ENCODE measurements around the gene ACSL1. TPM values are rescaled to one million over a fixed set of nuclear protein-coding genes. Genes with fewer than 3 reads are reported as not detected.

ACSL1 gene
- total and polyA plus RNA-seq, 2 of the 8 experiments (the other 6 are each of a cell fraction or from before 2014, with no cell fraction given), result 2.3 to 8.7 TPM

DNA sequence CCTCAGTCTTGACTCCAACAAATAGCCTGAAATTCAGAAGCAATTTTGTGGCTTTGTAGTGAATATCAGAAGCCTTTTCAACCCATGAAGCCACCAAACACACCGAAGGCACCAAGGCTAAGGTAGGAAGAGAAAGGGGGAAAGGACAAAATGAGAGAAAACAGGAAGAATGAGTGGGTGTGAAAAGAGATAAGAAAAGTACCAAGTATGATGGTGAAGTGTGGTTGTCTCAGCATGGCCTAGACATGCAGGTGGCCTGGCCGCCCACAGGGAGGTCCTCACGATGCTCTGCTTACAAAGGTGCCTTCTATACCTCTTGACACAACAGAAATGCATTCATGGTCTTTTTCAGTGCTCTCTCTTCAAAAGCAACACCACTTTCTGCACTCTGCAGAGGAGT is 34.9 kb downstream of the ACSL1 start:
- no peaks in the 10 kb centered on the region for H3K27me3 ChIP-seq (replicated peaks in 1 of 4; ENCODE audit: control insufficient read depth in 3 of 4, extremely low read depth in 1 of 4, insufficient read depth in 3 of 4, low read length in 3 of 4)
- ChIA-PET CTCF (ENCODE audit: partially characterized antibody) (interaction anchor here (2.2 kb wide), 1 partner anchor 8 kb away, joined by 9 read pairs; no protein-coding TSS in a partner anchor), POLR2A (ENCODE audit: partially characterized antibody) (no interaction called here)
- no peak overlapping the region for H2BK20ac ChIP-seq (ENCODE audit: low read length)
- no peak overlapping the region for H3K14ac ChIP-seq (ENCODE audit: insufficient read length)
- H2BK12ac ChIP-seq (ENCODE audit: low read depth, low read length), result 0 out of 2 replicates have a peak overlapping the region, but pooled peaks have one; percentile 10
- no peak overlapping the region for H2AK5ac ChIP-seq (ENCODE audit: low read depth, low read length)
- no peak overlapping the region for H3K4me2 ChIP-seq (ENCODE audit: insufficient read depth in 1 of 2, low read depth in 2 of 2, low read length in 2 of 2)
- no peaks in the 10 kb centered on the region for H3K9me3 ChIP-seq (ENCODE audit: insufficient read depth in 2 of 2, low read depth in 1 of 2, low read length in 1 of 2)
- H3K27ac ChIP-seq (ENCODE audit: low read depth, low read length), result no peak overlapping the region
- 0 out of 2 replicates have a peak overlapping the region, but pooled peaks have one; percentile 32 for H2BK15ac ChIP-seq (ENCODE audit: low read length)
- H3K79me2 ChIP-seq (ENCODE audit: control insufficient read depth in 1 of 2, insufficient read depth in 2 of 2, low read length in 2 of 2), result no peaks in the 10 kb centered on the region
- no peak overlapping the region for H3K4me3 ChIP-seq (ENCODE audit: extremely low read depth in 1 of 4, insufficient read depth in 2 of 4, low read depth in 3 of 4, low read length in 4 of 4)
- no peak overlapping the region for H4K8ac ChIP-seq (ENCODE audit: extremely low read depth, insufficient read depth, low read length)
- no peak overlapping the region for H2BK5ac ChIP-seq (ENCODE audit: low read depth, low read length)
- H3K9ac ChIP-seq (replicated peaks in 1 of 4; ENCODE audit: extremely low read depth in 1 of 4, low read depth in 3 of 4, low read length in 3 of 4), result no peak overlapping the region
- no peaks in the 10 kb centered on the region for H3K79me1 ChIP-seq (ENCODE audit: low read depth, low read length)
- H3K4ac ChIP-seq (replicated peaks; ENCODE audit: insufficient read length, low read depth, low read length), result no peak overlapping the region
- FAIRE-seq, result no peak
- peaks cover 0 to 8% (median 2%) of the 10 kb centered on the region in 4 experiments; a peak in 3 of 7 replicates for H3K4me1 ChIP-seq (replicated peaks in 1 of 4; ENCODE audit: control insufficient read depth in 3 of 4, insufficient read depth in 4 of 4, low read length in 3 of 4)
- H2BK120ac ChIP-seq (replicated peaks; ENCODE audit: low read depth, low read length), result no peak overlapping the region
- H4K5ac ChIP-seq (ENCODE audit: insufficient read length, low read depth, low read length), result no peak overlapping the region
- H3K23me2 ChIP-seq (ENCODE audit: low read depth, low read length), result no peaks in the 10 kb centered on the region
- H4K20me1 ChIP-seq (replicated peaks in 1 of 2; ENCODE audit: control insufficient read depth in 1 of 2, insufficient read depth in 2 of 2, low read length in 2 of 2), result no peaks in the 10 kb centered on the region
- H3K23ac ChIP-seq (ENCODE audit: insufficient read length), result no peak overlapping the region
- no peak overlapping the region for H3K56ac ChIP-seq (replicated peaks; ENCODE audit: insufficient read length, low read depth, low read length)
- WGBS, 2 experiments (ENCODE audit: extremely low coverage in 1 of 2, insufficient coverage in 1 of 2, insufficient read length in 1 of 2, insufficient replicate concordance in 2 of 2, low coverage in 1 of 2, low lambda C conversion rate in 2 of 2, missing lambda C conversion rate in 1 of 2), result 98% methylated on average over 3 of the region's 3 CpGs; no CpG with 5 or more reads in 1 of the 2 experiments
- H3K18ac ChIP-seq (ENCODE audit: extremely low read depth, low read length), result no peak overlapping the region
- H3K36me3 ChIP-seq (ENCODE audit: control insufficient read depth in 2 of 4, insufficient read depth in 4 of 4, low read length in 3 of 4), result no peaks in the 10 kb centered on the region; a peak in 1 of 8 replicates
- no peak for DNase-seq (ENCODE audit: low read depth in 1 of 2, low spot score in 2 of 2)
- no peak overlapping the region for H2AFZ ChIP-seq (ENCODE audit: low read length)
- no peak overlapping the region for H4K91ac ChIP-seq (replicated peaks; ENCODE audit: insufficient read length, low read length)
- TF ChIP-seq RXRA (IDR thresholded peaks at IDR 0.05; ENCODE audit: insufficient read depth, low read depth, low read length), result no peak
- no peak for TF ChIP-seq SAP30 (IDR thresholded peaks at IDR 0.05; ENCODE audit: insufficient read depth, insufficient replicate concordance, low read length)
- TF ChIP-seq PHF8 (conservative IDR thresholded peaks at IDR 0.05; ENCODE audit: low read depth, low read length), result no peak
- no peak for TF ChIP-seq TCF12 (IDR thresholded peaks at IDR 0.05; ENCODE audit: low read depth, low read length)
- TF ChIP-seq, protein P1, sequence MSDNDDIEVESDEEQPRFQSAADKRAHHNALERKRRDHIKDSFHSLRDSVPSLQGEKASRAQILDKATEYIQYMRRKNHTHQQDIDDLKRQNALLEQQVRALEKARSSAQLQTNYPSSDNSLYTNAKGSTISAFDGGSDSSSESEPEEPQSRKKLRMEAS (IDR thresholded peaks at IDR 0.05), result no peak
- no peak for TF ChIP-seq EP300 (IDR thresholded peaks at IDR 0.05; ENCODE audit: borderline replicate concordance in 1 of 2, low read depth in 2 of 2, low read length in 2 of 2)
- no peak for TF ChIP-seq NANOG (IDR thresholded peaks at IDR 0.05; ENCODE audit: insufficient read depth, low read depth, low read length, poor library complexity, severe bottlenecking)
- TF ChIP-seq CBX5 (IDR thresholded peaks at IDR 0.05; ENCODE audit: low read depth, low read length), result no peak
- TF ChIP-seq SIRT6 (IDR thresholded peaks at IDR 0.05; ENCODE audit: low read length), result no peak

Data from H1 (cell line).